H4 (cell line): ENCODE measurements around the gene SLC6A15. TPM values are rescaled to one million over a fixed set of nuclear protein-coding genes. Genes with fewer than 3 reads are reported as not detected.
A peak's percentile ranks its signal among the peaks of the same experiment; 100 is the strongest.

Experiments used
- DNase-seq: peaks from one replicate; pipeline ENCODE4 v3.0.0-alpha.2; 2015; ENCODE audit warnings: low spot score
- total RNA-seq: library from RNA; depleted of rRNA; stranded (reverse); fragments of >200 nt; shearing (Covaris generic); gene quantifications from 2 replicates; pipeline ENCODE4 v1.2.3, GENCODE V29; 2014

The SLC6A15 gene
- total RNA-seq, 1 experiment from 2014 or later, result 23.4 TPM

GRCh38 chr12:84874825-84875139, 37.8 kb downstream of the SLC6A15 start:
- DNase-seq, result no peak

GRCh38 chr12:84874125-84874824, 38.3 kb downstream of the SLC6A15 start:
- DNase-seq, result peak; percentile 56

- DNase-seq, result no peak
Observed at GRCh38 chr12:84862186-84862585, 50.4 kb downstream of the SLC6A15 start.

- no peak for DNase-seq
Observed at GRCh38 chr12:84860718-84861117, 51.9 kb downstream of the SLC6A15 start.

- no peak for DNase-seq
Observed at GRCh38 chr12:84858796-84859195, 53.8 kb downstream of the SLC6A15 start.

GRCh38 chr12:84857525-84858208, 54.9 kb downstream of the SLC6A15 start:
- DNase-seq, result no peak

- no peak for DNase-seq
Observed at GRCh38 chr12:84856156-84856900, 56.3 kb downstream of the SLC6A15 start.

- DNase-seq, result no peak
Observed at GRCh38 chr12:84843593-84844144, 68.9 kb downstream of the SLC6A15 start.

GRCh38 chr12:84842406-84843013, 70.1 kb downstream of the SLC6A15 start:
- peak; percentile 53 for DNase-seq

- DNase-seq, result no peak
Observed at GRCh38 chr12:84841591-84841990, 71.0 kb downstream of the SLC6A15 start.

GRCh38 chr12:84840356-84840755, 72.2 kb downstream of the SLC6A15 start:
- no peak for DNase-seq

- DNase-seq, result no peak
Observed at GRCh38 chr12:84826925-84827324, 85.7 kb downstream of the SLC6A15 start.

- peak; percentile 24 for DNase-seq
Observed at GRCh38 chr12:84825149-84825548, 87.5 kb downstream of the SLC6A15 start.

- DNase-seq, result peak; percentile 77
Observed at GRCh38 chr12:84822525-84822924, 90.1 kb downstream of the SLC6A15 start.

- no peak for DNase-seq
Observed at GRCh38 chr12:84816916-84817695, 95.5 kb downstream of the SLC6A15 start.

GRCh38 chr12:84814664-84815245, 97.8 kb downstream of the SLC6A15 start:
- peak; percentile 44 for DNase-seq

GRCh38 chr12:84813780-84814663, 98.6 kb downstream of the SLC6A15 start:
- DNase-seq, result no peak

GRCh38 chr12:84811291-84811690, 101.3 kb downstream of the SLC6A15 start:
- DNase-seq, result no peak

- DNase-seq, result no peak
Observed at GRCh38 chr12:84810611-84811010, 102.0 kb downstream of the SLC6A15 start.
